Measurements from ENCODE around the gene PCBP3. TPM values are rescaled to one million over a fixed set of nuclear protein-coding genes. Genes with fewer than 3 reads are reported as not detected.

Gene PCBP3
- total RNA-seq, 1 experiment from 2014 or later, result 10.9 TPM

DNA sequence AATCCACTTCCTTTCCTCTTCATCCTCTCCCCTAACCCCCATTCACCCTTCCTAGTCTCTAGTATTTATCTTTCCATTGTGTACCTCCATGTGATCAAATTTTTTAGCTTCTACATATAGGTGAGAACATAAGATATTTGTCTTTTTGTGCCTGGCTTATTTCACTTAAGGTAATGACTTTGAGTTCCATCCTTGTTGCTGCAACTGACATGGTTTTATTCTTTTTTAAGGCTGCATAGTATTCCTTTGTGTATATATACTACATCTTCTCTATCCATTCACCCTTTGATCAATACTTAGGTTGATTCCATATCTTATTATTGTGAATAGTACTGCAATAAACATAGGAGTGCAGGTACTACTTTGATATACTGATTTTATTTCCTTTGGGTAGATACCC is 128.7 kb downstream of the PCBP3 start:
- TF ChIP-seq, protein P1, sequence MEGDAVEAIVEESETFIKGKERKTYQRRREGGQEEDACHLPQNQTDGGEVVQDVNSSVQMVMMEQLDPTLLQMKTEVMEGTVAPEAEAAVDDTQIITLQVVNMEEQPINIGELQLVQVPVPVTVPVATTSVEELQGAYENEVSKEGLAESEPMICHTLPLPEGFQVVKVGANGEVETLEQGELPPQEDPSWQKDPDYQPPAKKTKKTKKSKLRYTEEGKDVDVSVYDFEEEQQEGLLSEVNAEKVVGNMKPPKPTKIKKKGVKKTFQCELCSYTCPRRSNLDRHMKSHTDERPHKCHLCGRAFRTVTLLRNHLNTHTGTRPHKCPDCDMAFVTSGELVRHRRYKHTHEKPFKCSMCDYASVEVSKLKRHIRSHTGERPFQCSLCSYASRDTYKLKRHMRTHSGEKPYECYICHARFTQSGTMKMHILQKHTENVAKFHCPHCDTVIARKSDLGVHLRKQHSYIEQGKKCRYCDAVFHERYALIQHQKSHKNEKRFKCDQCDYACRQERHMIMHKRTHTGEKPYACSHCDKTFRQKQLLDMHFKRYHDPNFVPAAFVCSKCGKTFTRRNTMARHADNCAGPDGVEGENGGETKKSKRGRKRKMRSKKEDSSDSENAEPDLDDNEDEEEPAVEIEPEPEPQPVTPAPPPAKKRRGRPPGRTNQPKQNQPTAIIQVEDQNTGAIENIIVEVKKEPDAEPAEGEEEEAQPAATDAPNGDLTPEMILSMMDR (conservative IDR thresholded peaks at IDR 0.05), result no peak
- H2BK120ac ChIP-seq (ENCODE audit: low read depth, low read length, poor library complexity, severe bottlenecking), result no peak overlapping the region
- H3K27me3 ChIP-seq (ENCODE audit: insufficient read depth, low read length), result no peaks in the 10 kb centered on the region
- no peaks in the 10 kb centered on the region for H4K20me1 ChIP-seq (ENCODE audit: control insufficient read depth, insufficient read depth, insufficient read length)
- H4K91ac ChIP-seq (ENCODE audit: insufficient read length, low read depth, low read length), result no peak overlapping the region
- H3K9me3 ChIP-seq (ENCODE audit: control insufficient read depth, low read depth, low read length), result no peaks in the 10 kb centered on the region
- no peak overlapping the region for H3T11ph ChIP-seq (ENCODE audit: low read length)
- no peak overlapping the region for H2BK12ac ChIP-seq (ENCODE audit: insufficient read length, low read depth, low read length)
- no peak overlapping the region for H3K18ac ChIP-seq (ENCODE audit: insufficient read length, low read depth, low read length)
- H3K36me3 Mint-ChIP-seq (ENCODE audit: insufficient read depth in 1 of 3, low read depth in 3 of 3), result no peaks in the 10 kb centered on the region; a peak in 1 of 7 replicates
- H4K5ac ChIP-seq (ENCODE audit: insufficient read length, low read depth, low read length), result no peak overlapping the region
- H2BK5ac ChIP-seq (ENCODE audit: insufficient read length, low read length), result no peak overlapping the region
- H3K27ac Mint-ChIP-seq, result no peak overlapping the region
- no peak overlapping the region for H3K9ac ChIP-seq (ENCODE audit: extremely low read depth, insufficient read length, low read length)
- H2AFZ ChIP-seq (ENCODE audit: low read length), result no peak overlapping the region
- H3K79me1 ChIP-seq (ENCODE audit: insufficient read depth, low read depth, low read length, poor library complexity, severe bottlenecking), result no peaks in the 10 kb centered on the region
- no peak overlapping the region for H3K14ac ChIP-seq (ENCODE audit: insufficient read depth, low read length)
- H3K23ac ChIP-seq (ENCODE audit: insufficient read length, low read depth, low read length), result no peak overlapping the region
- H3K56ac ChIP-seq (ENCODE audit: insufficient read length, low read depth, low read length), result no peak overlapping the region
- H2AK5ac ChIP-seq (ENCODE audit: insufficient read length, low read length), result no peak overlapping the region
- no peak for DNase-seq
- no peaks in the 10 kb centered on the region for H3K27me3 Mint-ChIP-seq (ENCODE audit: low read depth)
- H2BK15ac ChIP-seq (ENCODE audit: low read depth, low read length), result no peak overlapping the region
- no peaks in the 10 kb centered on the region for H3K79me2 ChIP-seq (ENCODE audit: insufficient read depth, low read length)
- no peak overlapping the region for H2BK20ac ChIP-seq (ENCODE audit: low read depth, low read length, poor library complexity, severe bottlenecking)
- H3K9me3 Mint-ChIP-seq, result peaks cover 4 to 7% of the 10 kb centered on the region in 2 experiments; a peak in 2 of 5 replicates
- no peaks in the 10 kb centered on the region for H3K4me1 Mint-ChIP-seq
- no peak overlapping the region for H3K4me2 ChIP-seq (ENCODE audit: insufficient read depth, insufficient read length, low read length)
- no peak overlapping the region for H4K8ac ChIP-seq (replicated peaks; ENCODE audit: insufficient read length, low read depth, low read length)
- no peak overlapping the region for H3K4ac ChIP-seq (ENCODE audit: low read depth, low read length)
- no peak overlapping the region for H3K4me3 Mint-ChIP-seq
- no peak overlapping the region for H3K27ac ChIP-seq (ENCODE audit: insufficient read length, low read depth, low read length)
- no peaks in the 10 kb centered on the region for H3K4me1 ChIP-seq (ENCODE audit: insufficient read depth, low read length)
- no peaks in the 10 kb centered on the region for H3K23me2 ChIP-seq (ENCODE audit: insufficient read length, low read depth, low read length, poor library complexity, severe bottlenecking)
